ENCODE results near the gene C1QTNF3.
"Not testable (repeated sequence)": the region's sequence is repeated elsewhere in the genome, so short reads cannot be mapped to it uniquely, and the experiment has no call there.

The C1QTNF3 gene

GRCh38 chr5:34037726-34038125 lies 5.3 kb downstream of the C1QTNF3 start:
- DNase-seq (ENCODE audit: low spot score) (no peak), ATAC-seq (ENCODE audit: low read depth) (no peak)
- H3K36me3 ChIP-seq (ENCODE audit: low read depth) = no peaks in the 10 kb centered on the region
- H3K27me3 ChIP-seq (ENCODE audit: insufficient read depth, poor library complexity, severe bottlenecking) = no peaks in the 10 kb centered on the region
- TF ChIP-seq CTCF (IDR thresholded peaks at IDR 0.05; ENCODE audit: poor library complexity, severe bottlenecking) = no peak
- H3K27ac ChIP-seq (ENCODE audit: poor library complexity, severe bottlenecking) = no peak overlapping the region
- H3K4me3 ChIP-seq (ENCODE audit: severe bottlenecking) = no peak overlapping the region
- no peaks in the 10 kb centered on the region for H3K4me1 ChIP-seq (ENCODE audit: insufficient read depth, poor library complexity, severe bottlenecking)
- H3K9me3 ChIP-seq (ENCODE audit: severe bottlenecking) = no peaks in the 10 kb centered on the region

- DNase-seq (ENCODE audit: low spot score) (no peak), ATAC-seq (ENCODE audit: low read depth) (no peak)
- no peaks in the 10 kb centered on the region for H3K27me3 ChIP-seq (ENCODE audit: insufficient read depth, poor library complexity, severe bottlenecking)
- no peak overlapping the region for H3K4me3 ChIP-seq (ENCODE audit: severe bottlenecking)
- H3K4me1 ChIP-seq (ENCODE audit: insufficient read depth, poor library complexity, severe bottlenecking) = no peaks in the 10 kb centered on the region
- no peak overlapping the region for H3K27ac ChIP-seq (ENCODE audit: poor library complexity, severe bottlenecking)
- H3K9me3 ChIP-seq (ENCODE audit: severe bottlenecking) = no peaks in the 10 kb centered on the region
- H3K36me3 ChIP-seq (ENCODE audit: low read depth) = no peaks in the 10 kb centered on the region
- TF ChIP-seq CTCF (IDR thresholded peaks at IDR 0.05; ENCODE audit: poor library complexity, severe bottlenecking) = no peak
Observed at GRCh38 chr5:34035756-34036155, 7.3 kb downstream of the C1QTNF3 start.

DNA sequence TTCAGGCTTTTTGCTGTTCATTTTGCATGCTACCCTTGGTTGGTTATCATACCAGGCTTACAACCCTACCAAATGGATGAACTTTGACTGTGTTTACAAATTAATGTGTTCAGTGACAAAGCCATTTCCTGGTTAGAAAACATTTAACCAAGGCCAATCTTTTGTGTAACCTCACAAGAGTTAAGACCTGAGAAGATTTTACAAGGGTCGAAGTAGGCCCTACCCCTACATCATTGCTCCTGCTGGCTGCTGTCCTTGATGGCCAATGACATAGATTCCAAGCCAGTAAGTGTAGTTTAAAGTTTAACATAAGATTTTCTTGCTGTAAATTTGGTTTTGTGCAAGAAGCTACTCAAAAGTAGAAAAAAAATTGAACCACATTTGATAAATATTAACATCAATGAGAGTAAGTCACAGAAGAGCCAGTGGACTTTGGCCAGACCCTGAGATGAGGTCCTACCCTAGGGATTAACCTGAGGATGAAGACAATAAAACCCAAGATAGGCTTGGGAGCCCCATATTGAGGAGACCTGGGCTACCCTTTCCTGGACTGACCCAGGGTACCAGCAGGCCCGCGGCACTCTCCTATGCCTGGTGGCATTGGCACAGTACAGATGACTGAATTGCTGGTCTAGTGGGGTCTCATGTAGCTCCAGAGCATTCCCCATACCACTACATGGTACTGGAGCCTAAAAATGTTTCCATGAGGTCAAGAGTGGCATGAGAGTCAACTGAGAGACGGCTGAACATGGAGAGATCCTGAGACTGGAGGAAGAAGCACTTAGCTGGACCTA lies 8.3 kb downstream of the C1QTNF3 start:
- H3K27me3 ChIP-seq (ENCODE audit: insufficient read depth, poor library complexity, severe bottlenecking) = no peaks in the 10 kb centered on the region
- TF ChIP-seq CTCF (IDR thresholded peaks at IDR 0.05; ENCODE audit: poor library complexity, severe bottlenecking) = no peak
- no peaks in the 10 kb centered on the region for H3K9me3 ChIP-seq (ENCODE audit: severe bottlenecking)
- ATAC-seq (ENCODE audit: low read depth) (no peak), DNase-seq (ENCODE audit: low spot score) (no peak)
- no peaks in the 10 kb centered on the region for H3K4me1 ChIP-seq (ENCODE audit: insufficient read depth, poor library complexity, severe bottlenecking)
- no peak overlapping the region for H3K4me3 ChIP-seq (ENCODE audit: severe bottlenecking)
- no peak overlapping the region for H3K27ac ChIP-seq (ENCODE audit: poor library complexity, severe bottlenecking)
- no peaks in the 10 kb centered on the region for H3K36me3 ChIP-seq (ENCODE audit: low read depth)

- no peak for TF ChIP-seq CTCF (IDR thresholded peaks at IDR 0.05; ENCODE audit: poor library complexity, severe bottlenecking)
Observed at GRCh38 chr5:34031966-34032365, 11.0 kb downstream of the C1QTNF3 start.

DNA sequence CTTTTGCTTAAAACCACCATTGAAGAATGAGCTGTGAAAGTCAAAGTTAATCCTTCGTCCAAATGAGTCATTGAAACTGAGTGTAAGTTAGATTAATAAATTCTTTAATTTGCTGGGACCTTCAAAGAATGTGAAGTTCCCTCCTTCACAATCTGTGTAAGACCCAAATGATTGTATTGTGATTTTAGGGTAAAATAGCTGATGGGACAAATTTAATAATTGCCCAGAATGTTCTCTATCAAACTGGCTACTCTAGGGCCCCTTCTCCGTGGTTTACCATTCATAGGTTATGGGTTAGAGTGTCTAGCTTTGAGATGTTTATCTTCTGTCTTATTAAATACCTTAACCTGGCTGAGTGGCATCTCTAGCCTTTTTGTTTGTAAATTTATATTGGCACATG lies 11.9 kb downstream of the C1QTNF3 start:
- Histone ChIP-seq H3K4me3 (ENCODE audit: severe bottlenecking) (no peak overlapping the region), H3K27me3 (ENCODE audit: insufficient read depth, poor library complexity, severe bottlenecking) (no peaks in the 10 kb centered on the region), H3K9me3 (ENCODE audit: severe bottlenecking) (no peaks in the 10 kb centered on the region), H3K27ac (ENCODE audit: poor library complexity, severe bottlenecking) (no peak overlapping the region), H3K36me3 (ENCODE audit: low read depth) (no peaks in the 10 kb centered on the region), H3K4me1 (ENCODE audit: insufficient read depth, poor library complexity, severe bottlenecking) (no peaks in the 10 kb centered on the region)
- no peak for TF ChIP-seq CTCF (IDR thresholded peaks at IDR 0.05; ENCODE audit: poor library complexity, severe bottlenecking)
- DNase-seq (ENCODE audit: low spot score) = no peak
- no peak for ATAC-seq (ENCODE audit: low read depth)

More at GRCh38 chr5:34031966-34032365, 11.0 kb downstream of the C1QTNF3 start:
- DNase-seq (ENCODE audit: low spot score) = no peak
- Histone ChIP-seq H3K36me3 (ENCODE audit: low read depth) (no peaks in the 10 kb centered on the region), H3K27me3 (ENCODE audit: insufficient read depth, poor library complexity, severe bottlenecking) (no peaks in the 10 kb centered on the region), H3K4me3 (ENCODE audit: severe bottlenecking) (no peak overlapping the region), H3K4me1 (ENCODE audit: insufficient read depth, poor library complexity, severe bottlenecking) (no peaks in the 10 kb centered on the region), H3K27ac (ENCODE audit: poor library complexity, severe bottlenecking) (no peak overlapping the region), H3K9me3 (ENCODE audit: severe bottlenecking) (no peaks in the 10 kb centered on the region)
- ATAC-seq (ENCODE audit: low read depth) = no peak

- H3K27me3 ChIP-seq (ENCODE audit: insufficient read depth, poor library complexity, severe bottlenecking); DNase-seq (ENCODE audit: low spot score); H3K36me3 ChIP-seq (ENCODE audit: low read depth); H3K4me1 ChIP-seq (ENCODE audit: insufficient read depth, poor library complexity, severe bottlenecking); H3K9me3 ChIP-seq (ENCODE audit: severe bottlenecking); ATAC-seq (ENCODE audit: low read depth); H3K4me3 ChIP-seq (ENCODE audit: severe bottlenecking); H3K27ac ChIP-seq (ENCODE audit: poor library complexity, severe bottlenecking): not testable (repeated sequence)
Observed at GRCh38 chr5:34030585-34030984, 12.4 kb downstream of the C1QTNF3 start.

All from RWPE2 (cell line).